GM08714 (cell line): ENCODE data around the gene ADAMTSL3.

Experiments
- H3K4me3 ChIP-seq: fragments of 200-500 bp; sonication (Bioruptor generic); 2 replicates; pipeline ENCODE4 v1.5.1; 2014; ENCODE audit warnings: mild to moderate bottlenecking, low read length, inconsistent platforms
- ZNF274 ChIP-seq: IDR thresholded peaks from 2 replicates; pipeline ENCODE4 v1.6.1; 2012; ENCODE audit warnings: mild to moderate bottlenecking, low read depth, low read length

The ADAMTSL3 gene

DNA sequence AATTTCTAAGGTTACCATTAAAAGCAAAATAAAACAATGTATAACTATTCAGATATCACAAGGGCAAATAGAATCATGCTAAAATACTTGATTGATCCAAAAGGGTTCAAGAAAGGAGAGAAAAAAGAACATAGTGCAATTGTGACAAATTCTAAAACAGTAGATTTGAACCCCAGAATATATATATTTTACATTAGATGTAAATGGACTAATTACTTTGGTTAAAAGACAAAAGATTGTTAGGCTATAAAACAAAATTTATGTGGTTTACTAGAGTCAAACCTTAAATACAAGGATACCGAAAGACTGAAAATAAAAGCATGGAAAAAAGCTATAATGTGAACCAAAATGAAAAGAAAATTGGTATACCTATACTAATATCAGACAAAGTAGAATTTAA, 129.3 kb downstream of the ADAMTSL3 start:
- H3K4me3 ChIP-seq = no peak overlapping the region
- no peak for TF ChIP-seq ZNF274

DNA sequence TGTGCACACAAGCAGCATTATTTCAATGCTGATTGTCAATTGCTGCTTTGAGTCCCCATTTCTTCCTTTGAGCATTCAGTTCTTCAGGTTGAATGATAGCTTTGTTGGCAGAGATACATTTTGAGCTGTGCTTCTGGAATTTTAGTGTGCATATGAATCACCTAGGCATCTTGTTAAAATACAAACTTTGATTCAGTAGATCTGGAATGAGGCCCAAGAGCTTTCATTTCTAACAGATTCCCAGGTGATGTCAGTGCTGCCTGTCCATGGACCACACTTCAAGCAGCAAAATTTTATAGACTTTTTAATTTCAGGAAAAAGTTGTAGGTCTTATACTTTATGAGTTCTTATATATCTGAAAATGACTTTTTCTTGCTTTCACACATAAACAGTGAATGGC, 131.1 kb downstream of the ADAMTSL3 start:
- TF ChIP-seq ZNF274 = no peak

DNA sequence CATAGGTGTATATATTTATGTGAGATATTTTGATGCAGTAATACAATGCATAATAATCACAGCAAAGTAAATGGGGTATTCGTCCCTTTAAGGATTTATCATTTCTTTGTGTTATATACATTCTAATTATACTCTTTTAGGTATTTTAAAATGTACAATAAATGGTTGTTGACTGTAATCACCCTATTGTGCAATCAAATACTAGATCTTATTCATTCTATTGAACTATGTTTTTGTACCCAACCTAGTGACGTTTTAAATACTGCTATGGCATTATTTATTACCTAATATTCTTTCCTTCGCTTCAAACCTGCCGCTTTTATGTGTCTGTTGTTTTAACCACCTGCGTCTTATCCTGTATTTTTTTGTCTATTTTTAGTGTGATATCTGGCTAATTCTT, 132.4 kb downstream of the ADAMTSL3 start:
- TF ChIP-seq ZNF274 = no peak
- no peak overlapping the region for H3K4me3 ChIP-seq

More for the DNA sequence above, 131.1 kb downstream of the ADAMTSL3 start:
- no peak overlapping the region for H3K4me3 ChIP-seq

DNA sequence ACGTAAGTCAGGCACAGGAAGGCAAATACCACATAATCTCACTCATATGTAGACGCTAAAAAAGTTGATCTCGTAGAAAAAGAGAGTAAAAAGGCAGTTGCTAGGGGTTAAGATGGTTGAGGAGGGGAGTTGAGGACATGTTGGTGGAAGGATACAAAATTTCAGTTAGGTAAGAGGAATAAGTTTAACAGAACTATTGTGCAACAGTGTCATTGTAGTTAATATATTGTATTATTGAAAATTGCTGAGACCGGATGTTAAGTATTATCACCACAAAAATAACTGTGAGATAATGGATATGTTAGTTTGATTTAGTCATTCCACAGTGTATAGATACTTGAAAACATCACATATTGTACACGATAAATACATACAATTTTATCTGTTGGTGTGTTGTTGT, 139.1 kb downstream of the ADAMTSL3 start:
- H3K4me3 ChIP-seq = no peak overlapping the region
- TF ChIP-seq ZNF274 = no peak

DNA sequence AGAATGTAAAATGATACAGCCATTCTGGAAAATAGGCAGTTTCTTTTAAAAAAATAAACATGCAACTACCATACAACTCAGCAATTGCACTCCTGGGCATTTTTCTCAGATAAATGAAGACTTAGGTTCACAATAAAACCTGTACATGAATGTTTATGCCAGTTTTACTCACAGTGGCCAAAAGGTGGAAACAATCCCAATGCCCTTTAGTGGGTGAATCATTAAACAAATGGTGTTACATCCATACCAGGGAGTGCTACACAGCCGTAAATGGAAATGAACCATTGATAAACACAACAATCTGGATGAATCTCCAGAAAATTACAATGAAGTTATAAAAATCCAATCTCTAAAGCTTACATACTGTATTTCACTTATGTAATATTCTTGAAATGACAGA, 140.3 kb downstream of the ADAMTSL3 start:
- H3K4me3 ChIP-seq = no peak overlapping the region
- no peak for TF ChIP-seq ZNF274

DNA sequence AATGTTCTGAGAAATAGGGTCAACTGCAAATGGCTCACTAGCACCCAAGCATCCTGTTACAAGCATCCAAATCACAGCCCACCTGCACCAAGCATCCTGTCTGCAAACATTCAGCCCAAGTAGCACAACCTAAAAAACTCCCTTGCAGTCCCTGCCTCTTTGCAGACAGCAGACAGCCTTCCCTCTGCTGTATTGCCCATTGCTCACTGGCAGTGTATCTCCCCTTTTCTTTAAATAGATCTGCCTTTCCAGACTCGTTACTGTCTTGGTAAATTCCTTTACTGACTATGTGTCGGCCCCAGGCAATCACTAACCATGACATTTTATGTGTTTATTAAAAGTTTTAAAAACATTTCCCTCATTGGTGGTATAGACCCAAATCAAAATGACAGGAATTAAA, 155.4 kb downstream of the ADAMTSL3 start:
- TF ChIP-seq ZNF274 = no peak
- no peak overlapping the region for H3K4me3 ChIP-seq

DNA sequence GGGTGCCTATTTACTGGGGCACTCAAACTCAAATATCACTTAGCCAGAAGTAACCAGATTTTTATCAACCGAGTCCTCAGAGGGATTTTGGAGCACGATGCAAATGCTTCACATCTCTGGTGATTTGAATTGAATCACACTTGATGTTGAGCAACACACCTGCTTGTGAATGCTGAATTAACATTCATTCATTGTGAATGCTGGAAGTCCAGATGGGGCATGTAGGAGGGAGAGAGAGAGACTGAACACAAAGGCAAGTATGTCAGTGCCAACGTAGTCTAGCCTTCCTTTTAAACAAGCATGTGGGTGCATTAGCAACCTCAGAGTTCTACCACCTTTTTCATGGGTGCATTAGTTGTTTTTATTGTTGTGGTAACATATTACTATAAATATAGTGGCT, 156.2 kb downstream of the ADAMTSL3 start:
- no peak for TF ChIP-seq ZNF274
- H3K4me3 ChIP-seq = no peak overlapping the region

DNA sequence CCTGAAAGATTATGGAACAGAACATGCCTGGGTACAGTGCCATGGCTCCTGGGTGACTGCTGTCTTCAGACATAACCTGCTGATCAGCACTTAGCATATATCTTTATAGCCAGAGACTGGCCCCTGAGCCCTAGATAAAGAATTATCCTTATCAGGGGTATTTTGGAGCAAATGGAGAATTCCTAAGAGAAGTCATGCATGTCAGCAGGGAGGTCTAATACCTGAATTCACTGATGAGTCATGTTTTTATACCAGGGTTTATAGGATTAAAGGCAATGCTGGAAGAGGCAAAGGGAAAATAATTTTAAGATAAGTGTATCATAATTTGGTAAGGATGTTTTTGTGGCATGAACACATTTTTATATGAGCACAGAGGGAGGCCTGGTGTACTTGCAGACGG, 159.8 kb downstream of the ADAMTSL3 start:
- no peak overlapping the region for H3K4me3 ChIP-seq
- no peak for TF ChIP-seq ZNF274

DNA sequence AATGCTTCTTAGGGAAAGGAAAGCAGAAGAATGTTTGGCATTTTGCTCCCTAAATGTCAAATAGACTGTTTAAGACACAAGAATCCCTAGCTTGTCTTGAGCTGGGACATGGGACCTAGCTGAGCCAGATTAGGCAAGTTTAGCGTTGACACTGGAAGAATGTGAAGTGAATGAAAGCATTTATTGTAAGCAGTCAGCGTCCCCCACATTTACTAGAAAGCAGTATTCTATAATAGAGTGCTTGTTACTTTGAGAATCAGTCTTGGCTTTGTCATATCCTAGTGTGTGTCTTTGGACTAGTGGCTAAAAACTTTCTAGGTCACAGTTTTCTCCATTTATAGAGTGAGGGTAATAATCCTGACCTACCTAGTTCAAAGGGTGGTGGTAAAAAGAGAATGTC, 161.6 kb downstream of the ADAMTSL3 start:
- no peak overlapping the region for H3K4me3 ChIP-seq
- no peak for TF ChIP-seq ZNF274

DNA sequence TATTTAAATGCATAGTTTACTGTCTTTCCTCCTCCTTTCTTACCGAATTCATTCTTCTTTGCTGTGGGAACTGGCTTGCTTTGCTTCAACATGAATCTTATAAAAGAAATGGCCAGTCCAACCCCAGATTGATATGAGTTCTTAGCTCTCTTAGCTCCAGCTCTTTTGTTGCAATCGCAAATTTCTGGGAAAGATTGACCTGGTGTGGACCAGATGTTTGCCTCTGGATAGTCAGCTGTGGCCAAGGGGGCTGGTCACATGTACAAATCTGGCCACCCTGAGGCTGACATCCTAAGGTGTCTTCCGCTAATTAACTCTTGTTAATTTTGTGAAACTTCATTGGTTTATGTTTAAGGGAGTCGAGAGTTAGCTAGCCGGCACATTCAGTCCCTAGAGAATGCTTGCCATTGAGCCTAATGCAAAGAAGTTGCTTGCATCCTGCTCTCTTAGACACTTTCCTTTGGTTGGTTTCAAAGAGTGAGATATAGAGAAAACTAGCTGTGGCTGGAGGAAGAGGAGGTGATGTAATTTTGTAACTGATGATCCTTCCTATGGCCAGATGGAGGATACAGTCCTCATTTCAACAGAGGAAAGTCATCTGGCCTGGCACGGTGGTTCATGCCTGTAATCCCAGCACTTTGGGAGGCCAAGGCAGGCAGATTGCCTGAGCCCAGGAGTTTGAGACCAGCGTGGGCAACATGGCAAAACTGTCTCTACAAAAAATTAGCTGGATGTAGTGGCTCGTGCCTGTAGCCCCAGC, 162.4 kb downstream of the ADAMTSL3 start:
- no peak for TF ChIP-seq ZNF274

DNA sequence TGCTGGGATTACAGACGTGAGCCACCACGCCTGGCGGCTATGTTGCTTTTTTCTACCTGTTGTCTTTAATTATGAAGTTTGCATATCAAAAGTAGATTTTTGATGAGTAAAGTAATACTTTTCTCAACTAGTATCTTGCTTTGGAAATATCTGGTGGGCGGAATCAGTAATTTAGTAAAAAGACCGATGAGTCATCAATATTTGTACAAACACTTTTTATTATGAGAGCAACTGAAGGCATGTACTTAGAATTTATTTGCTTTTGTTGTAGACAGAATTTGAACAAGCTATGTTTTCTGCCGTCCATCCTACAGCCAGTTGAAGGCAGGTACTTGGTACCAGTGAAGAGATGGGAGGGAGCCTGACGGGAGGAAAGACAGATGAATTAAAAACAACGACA, 164.7 kb downstream of the ADAMTSL3 start:
- TF ChIP-seq ZNF274 = no peak
- no peak overlapping the region for H3K4me3 ChIP-seq

More for the DNA sequence above, 162.4 kb downstream of the ADAMTSL3 start:
- no peak overlapping the region for H3K4me3 ChIP-seq

DNA sequence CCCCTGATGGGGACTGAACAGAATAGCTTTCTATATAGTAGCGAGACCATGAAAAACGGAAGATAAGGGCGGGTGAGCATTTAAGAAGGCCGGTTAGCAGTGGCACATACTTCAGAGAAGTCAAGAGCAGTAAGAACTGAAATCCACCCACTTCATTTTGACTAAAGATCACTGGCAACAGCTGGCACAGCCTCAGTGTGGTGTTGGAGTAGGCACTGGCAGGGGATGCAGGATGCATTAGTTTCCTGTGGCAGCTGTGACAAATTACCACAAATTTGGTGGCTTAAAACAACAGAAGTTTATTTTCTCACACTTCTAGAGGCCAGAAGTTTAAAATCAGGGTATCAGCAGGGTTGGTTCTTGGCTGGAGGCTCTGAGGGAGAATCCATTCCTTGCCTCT, 176.5 kb downstream of the ADAMTSL3 start:
- H3K4me3 ChIP-seq = no peak overlapping the region
- TF ChIP-seq ZNF274 = no peak

DNA sequence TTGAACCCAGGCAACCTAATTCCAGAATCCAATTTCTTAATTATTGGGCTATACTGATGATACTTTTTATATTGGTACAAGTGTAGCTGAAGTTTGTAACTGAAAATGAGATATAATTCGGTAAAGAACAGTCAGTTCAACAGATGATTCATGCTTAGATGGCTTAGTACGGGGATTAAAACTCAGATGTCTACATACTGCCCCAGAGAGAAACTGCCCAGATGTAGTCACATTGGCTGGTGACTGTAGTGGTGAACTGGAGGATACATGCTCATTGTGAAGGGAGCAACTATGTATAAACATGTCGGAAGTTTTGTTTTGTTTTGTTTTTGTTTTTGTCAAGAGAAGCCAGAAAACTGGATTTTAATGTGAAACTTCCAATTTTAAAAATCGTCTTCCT, 179.6 kb downstream of the ADAMTSL3 start:
- TF ChIP-seq ZNF274 = no peak
- no peak overlapping the region for H3K4me3 ChIP-seq

DNA sequence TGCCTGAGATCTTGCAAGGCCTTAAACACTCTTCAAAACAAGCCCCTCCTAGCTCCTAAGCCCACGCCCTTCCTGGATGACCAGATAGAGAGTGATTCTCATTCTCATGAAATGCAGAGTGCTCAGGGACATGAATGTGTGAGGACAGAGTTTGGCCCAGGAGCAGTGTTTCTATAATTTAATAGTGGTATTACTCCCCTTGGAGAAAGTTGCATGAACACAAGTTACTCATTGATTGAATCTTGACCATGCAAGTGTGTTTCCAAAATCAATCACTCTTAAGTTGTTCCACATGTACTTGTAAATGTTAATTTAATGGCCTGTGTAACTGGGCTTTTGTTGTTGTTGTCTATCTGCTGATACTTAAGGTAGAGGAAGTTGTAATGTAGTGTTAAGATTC, 181.6 kb downstream of the ADAMTSL3 start:
- no peak for TF ChIP-seq ZNF274
- H3K4me3 ChIP-seq = no peak overlapping the region

DNA sequence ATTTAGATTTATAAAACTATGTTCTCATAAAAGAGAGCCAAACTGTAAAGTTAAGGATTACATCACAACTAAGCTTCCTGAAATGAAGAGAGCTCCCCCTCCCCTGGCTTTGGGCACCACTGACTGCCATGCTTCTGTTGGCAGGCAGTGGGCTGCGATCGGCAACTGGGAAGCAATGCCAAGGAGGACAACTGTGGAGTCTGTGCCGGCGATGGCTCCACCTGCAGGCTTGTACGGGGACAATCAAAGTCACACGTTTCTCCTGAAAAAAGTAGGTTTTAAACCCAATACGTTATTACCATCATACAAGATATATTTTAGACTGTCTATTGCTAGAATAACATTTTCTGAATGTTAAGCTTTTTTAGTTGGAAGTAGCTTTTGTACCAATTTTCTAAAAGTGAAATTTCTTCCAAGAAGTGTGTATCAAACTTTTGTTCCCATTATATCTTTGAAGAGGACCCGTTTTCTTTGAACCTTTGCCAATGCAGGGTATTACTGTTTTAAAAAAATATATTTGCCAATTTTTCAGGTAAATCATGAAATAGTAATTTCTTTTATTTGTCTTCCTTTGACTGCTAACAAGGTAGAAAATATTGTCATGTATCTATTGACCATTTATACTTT, 184.1 kb downstream of the ADAMTSL3 start:
- H3K4me3 ChIP-seq = no peak overlapping the region
- no peak for TF ChIP-seq ZNF274
